CD4-positive, alpha-beta T cell treated with Interferon alpha-2 for 1 hour (primary cell): Measurements from ENCODE around the gene SWAP70.

ENCODE experiments used
- DNase-seq, 2 donors: peaks; one replicate each; pipeline ENCODE4 v3.0.0-alpha.2; 2020 to 2022

SWAP70 gene

DNA sequence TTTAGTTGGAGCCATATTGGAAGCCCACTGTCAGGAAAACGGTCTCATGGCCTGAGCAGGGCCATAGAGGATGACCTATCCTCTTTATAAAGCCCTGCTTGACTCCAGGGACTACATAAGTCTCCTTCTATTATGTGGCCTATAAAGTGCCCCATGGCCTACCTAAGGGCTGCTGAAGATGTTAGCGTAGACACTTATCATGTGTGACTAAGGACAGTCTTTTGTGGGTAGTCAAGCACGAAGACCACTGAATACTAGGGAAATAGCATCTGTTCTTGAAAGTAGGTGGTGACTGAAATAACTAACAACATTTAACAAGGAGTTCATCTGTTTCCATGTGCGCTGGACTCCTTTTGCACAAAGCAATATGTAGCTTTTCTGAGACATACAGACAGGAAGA, 117.1 kb downstream of the SWAP70 start:
- no peak for DNase-seq

GRCh38 chr11:9783986-9784385, 120.1 kb downstream of the SWAP70 start:
- DNase-seq: no peak

GRCh38 chr11:9784602-9785315, 120.9 kb downstream of the SWAP70 start:
- DNase-seq: no peak

DNA sequence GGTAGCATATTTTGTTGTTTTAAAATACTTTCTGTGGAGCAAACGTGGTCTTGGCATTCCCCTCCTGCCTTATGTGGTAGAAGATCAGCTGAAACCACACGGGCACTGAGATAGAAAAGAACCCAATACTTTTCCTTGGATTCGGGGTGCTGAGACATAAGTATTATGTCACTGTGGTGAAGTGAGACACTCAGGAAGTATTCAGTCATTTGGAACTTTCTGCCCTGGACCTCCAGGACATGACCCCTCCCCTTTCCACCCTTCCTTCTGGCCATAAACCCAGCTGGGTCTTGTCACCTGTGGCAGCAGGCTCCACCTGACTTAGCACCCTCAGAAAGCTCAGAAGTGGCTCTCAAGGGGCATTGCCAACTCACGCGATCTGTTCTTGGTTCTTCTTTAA, 123.4 kb downstream of the SWAP70 start:
- no peak for DNase-seq

GRCh38 chr11:9787981-9788521, 124.2 kb downstream of the SWAP70 start:
- DNase-seq: no peak

GRCh38 chr11:9789910-9790309, 126.0 kb downstream of the SWAP70 start:
- DNase-seq: no peak

- no peak for DNase-seq
These were observed 126.8 kb downstream of the SWAP70 start for GRCh38 chr11:9790703-9791102.

GRCh38 chr11:9796266-9796665, 132.4 kb downstream of the SWAP70 start:
- DNase-seq: no peak

DNA sequence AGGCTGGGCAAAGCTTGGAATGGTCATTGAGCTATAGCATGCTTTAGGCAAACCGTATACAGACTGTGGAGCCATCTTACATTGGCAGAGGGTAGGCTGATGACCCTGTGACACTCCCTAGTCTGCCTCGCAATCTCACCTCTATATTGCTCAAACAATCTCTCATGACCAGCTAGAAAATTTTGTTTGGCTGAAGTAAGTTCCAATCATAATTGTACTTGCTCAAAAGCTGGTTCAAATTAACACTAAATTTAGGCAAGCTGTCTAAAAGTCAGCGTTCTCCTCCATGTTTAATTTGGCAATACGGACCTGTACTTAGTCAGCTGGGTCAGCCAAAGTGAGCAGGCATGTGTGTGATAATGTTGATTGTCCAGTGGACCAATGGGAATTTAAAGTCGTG, 133.0 kb downstream of the SWAP70 start:
- DNase-seq: no peak

- no peak for DNase-seq
These were observed 133.4 kb downstream of the SWAP70 start for GRCh38 chr11:9797300-9797699.

DNA sequence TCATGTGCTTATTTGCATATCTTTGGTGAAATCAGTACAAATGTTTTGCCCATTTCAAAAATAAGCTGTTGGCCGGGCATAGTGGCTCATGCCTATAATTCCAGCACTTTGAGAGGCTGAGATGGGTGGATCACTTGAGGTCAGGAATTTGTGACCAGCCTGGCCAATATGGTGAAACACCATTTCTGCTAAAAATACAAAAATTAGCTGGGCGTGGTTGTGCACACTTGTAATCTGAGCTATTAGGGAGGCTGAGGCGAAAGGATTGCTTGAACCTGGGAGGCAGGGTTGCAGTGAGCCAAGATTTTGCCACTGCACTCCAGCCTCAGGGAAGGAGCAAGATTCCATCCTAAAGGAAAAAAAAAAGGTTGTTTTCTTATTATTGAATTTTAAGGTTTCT, 136.0 kb downstream of the SWAP70 start:
- DNase-seq: no peak

GRCh38 chr11:9802291-9802861, 138.5 kb downstream of the SWAP70 start:
- no peak for DNase-seq
